ENCODE measurements around the gene PLCD1. TPM values are rescaled to one million over a fixed set of nuclear protein-coding genes. Genes with fewer than 3 reads are reported as not detected.

PLCD1 gene
- total RNA-seq, 1 donor from 2014 or later, result 36.9 TPM

DNA sequence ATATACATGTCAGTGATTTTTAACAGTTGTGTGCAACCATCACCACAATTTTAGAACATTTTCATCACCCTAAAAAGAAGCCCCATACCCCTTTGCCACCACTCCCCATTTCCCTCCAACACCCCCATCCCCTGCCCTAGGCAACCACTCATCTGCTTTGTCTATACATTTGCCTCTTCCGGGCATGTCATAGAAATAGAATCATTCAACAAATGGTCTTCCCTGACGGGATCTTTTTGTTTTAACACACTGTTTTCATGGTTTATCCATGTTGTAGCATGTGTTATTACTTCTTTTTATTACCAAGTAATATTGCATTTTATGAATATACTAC, 34.8 kb downstream of the PLCD1 start:
- no peaks in the 10 kb centered on the region for H3K36me3 Mint-ChIP-seq (ENCODE audit: low read depth)
- DNase-seq (ENCODE audit: low read depth, low spot score), result no peak
- no peaks in the 10 kb centered on the region for H3K9me3 Mint-ChIP-seq
- no peak overlapping the region for H3K27ac Mint-ChIP-seq (ENCODE audit: unreplicated experiment)
- H3K4me1 Mint-ChIP-seq, result peaks cover 41% of the 10 kb centered on the region
- peaks cover 4% of the 10 kb centered on the region for H3K27me3 Mint-ChIP-seq (ENCODE audit: low read depth)
- TF ChIP-seq, protein P1, sequence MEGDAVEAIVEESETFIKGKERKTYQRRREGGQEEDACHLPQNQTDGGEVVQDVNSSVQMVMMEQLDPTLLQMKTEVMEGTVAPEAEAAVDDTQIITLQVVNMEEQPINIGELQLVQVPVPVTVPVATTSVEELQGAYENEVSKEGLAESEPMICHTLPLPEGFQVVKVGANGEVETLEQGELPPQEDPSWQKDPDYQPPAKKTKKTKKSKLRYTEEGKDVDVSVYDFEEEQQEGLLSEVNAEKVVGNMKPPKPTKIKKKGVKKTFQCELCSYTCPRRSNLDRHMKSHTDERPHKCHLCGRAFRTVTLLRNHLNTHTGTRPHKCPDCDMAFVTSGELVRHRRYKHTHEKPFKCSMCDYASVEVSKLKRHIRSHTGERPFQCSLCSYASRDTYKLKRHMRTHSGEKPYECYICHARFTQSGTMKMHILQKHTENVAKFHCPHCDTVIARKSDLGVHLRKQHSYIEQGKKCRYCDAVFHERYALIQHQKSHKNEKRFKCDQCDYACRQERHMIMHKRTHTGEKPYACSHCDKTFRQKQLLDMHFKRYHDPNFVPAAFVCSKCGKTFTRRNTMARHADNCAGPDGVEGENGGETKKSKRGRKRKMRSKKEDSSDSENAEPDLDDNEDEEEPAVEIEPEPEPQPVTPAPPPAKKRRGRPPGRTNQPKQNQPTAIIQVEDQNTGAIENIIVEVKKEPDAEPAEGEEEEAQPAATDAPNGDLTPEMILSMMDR (conservative IDR thresholded peaks at IDR 0.05), result no peak
- H3K4me3 Mint-ChIP-seq, result peak overlapping the region; percentile 88

DNA sequence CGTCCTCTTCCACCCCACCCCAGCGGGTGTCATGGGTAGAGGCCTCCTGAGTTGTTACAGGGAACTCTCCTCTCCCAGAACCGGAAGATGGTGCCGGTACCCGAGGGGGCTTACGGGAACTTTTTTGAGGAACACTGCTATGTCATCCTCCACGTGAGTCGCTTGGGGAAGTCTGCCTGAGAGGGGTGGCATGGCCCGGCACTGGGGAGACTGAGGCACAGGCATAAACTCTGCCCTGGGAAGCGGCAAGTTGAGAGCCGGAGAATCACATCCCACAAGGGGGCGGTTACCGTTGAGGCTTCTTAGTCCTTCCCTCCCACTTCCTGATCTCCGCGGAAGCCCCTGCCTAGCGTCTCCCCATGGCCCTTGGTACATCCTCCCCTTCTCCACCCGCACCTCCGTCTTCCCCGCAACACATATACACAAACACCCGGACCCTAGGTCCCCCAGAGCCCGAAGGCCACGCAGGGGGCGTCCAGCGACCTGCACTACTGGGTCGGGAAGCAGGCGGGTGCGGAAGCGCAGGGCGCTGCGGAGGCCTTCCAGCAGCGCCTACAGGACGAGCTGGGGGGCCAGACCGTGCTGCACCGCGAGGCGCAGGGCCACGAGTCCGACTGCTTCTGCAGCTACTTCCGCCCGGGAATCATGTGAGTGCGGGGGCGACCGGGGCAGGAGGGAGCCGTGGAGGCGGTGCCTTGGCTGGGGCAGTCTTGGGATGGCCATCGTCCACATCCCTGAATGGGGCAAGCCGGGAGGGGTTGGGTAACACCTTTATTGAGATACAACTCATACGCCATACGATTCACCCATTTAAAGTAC, 35.4 kb downstream of the PLCD1 start:
- Mint-ChIP-seq H3K4me3 (peak overlapping the region; percentile 88), H3K27me3 (ENCODE audit: low read depth) (peaks cover 4% of the 10 kb centered on the region), H3K9me3 (no peaks in the 10 kb centered on the region), H3K4me1 (peaks cover 35% of the 10 kb centered on the region), H3K27ac (ENCODE audit: unreplicated experiment) (peak overlapping the region; percentile 43), H3K36me3 (ENCODE audit: low read depth) (no peaks in the 10 kb centered on the region)
- TF ChIP-seq, protein P1 (conservative IDR thresholded peaks at IDR 0.05), result no peak
- DNase-seq (ENCODE audit: low read depth, low spot score), result no peak

DNA sequence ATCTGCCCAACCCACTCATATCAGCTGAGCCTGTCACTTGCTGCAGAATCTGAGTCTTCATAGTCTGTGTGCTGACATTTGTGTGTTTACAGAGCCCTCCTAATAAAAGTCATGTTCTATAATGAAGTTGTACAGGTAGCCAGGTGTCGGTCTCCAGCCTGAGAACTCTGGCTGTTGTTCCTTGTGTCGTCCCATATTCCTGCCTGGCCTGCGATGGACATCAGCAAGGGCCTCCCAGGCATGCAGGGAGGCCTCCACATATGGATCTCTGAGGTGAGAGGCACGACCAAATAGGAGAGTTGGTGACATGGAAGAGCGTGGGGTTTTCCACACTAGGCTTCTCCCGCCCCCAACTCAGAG, 36.0 kb downstream of the PLCD1 start:
- Mint-ChIP-seq H3K36me3 (ENCODE audit: low read depth) (no peaks in the 10 kb centered on the region), H3K4me3 (peak overlapping the region; percentile 88), H3K27ac (ENCODE audit: unreplicated experiment) (no peak overlapping the region), H3K27me3 (ENCODE audit: low read depth) (peaks cover 4% of the 10 kb centered on the region), H3K9me3 (no peaks in the 10 kb centered on the region), H3K4me1 (peaks cover 32% of the 10 kb centered on the region)
- no peak for DNase-seq (ENCODE audit: low read depth, low spot score)
- TF ChIP-seq, protein P1 (conservative IDR thresholded peaks at IDR 0.05), result no peak

DNA sequence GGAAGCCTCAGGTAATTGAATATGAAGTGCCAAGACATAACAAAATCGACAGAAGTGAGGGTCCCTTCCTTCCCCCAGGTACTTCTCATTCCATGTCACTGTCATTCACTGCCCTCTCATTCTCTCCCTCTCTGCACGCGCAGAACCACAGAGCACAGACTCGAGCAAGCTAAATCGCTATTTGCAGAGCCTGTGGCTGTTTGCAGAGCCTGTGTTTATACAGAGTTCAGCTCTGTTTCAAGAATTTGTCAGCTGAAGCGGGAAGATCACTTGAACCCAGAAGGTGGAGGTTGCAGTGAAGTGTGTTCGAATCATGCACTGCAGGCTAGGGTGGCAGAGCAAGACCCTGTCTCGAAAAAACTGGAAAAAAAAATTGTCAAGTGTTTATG, 36.4 kb downstream of the PLCD1 start:
- DNase-seq (ENCODE audit: low read depth, low spot score), result no peak
- H3K36me3 Mint-ChIP-seq (ENCODE audit: low read depth), result no peaks in the 10 kb centered on the region

DNA sequence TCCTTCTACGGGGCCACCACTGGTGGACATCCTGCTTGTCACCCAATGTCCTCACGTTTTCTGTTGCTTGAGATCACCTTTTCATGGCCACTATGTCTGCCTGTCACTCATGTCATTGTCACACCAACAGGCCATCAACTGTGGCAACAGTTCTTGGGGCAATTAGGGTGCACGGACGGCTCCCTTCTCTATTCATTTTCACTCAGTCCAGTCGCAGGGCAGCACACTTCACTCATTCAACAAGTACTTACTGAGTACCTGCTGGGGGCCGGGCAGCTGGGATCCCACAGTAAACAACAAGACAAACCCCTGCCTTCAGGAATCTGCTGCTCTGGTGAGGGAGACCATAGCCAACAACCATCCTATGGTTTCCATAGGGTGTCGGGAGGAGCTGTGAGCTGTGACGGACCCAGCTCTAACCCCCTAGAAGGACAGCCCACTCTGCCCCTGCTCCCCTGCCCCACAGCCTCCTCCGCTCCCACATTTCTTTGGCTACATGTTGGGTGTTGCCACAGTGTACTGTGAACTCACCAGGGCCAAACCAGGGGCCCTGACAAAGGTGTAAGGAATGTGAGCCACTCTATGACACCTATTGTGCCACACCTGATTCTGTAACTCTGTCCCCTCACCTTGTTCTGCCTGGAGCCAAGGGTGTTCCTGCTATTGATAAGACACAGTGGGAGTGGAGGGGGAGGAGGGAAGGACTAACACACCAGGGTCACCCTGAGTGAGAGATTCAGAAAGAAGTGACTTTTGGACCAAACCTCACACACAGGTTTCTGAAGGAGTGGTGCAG, 37.0 kb downstream of the PLCD1 start:
- H3K36me3 Mint-ChIP-seq (ENCODE audit: low read depth), result no peaks in the 10 kb centered on the region
- TF ChIP-seq, protein P1 (conservative IDR thresholded peaks at IDR 0.05), result no peak
- H3K4me1 Mint-ChIP-seq, result peaks cover 29% of the 10 kb centered on the region
- H3K27ac Mint-ChIP-seq (ENCODE audit: unreplicated experiment), result no peak overlapping the region
- DNase-seq (ENCODE audit: low read depth, low spot score), result no peak
- no peak overlapping the region for H3K4me3 Mint-ChIP-seq
- no peaks in the 10 kb centered on the region for H3K9me3 Mint-ChIP-seq
- peaks cover 4% of the 10 kb centered on the region for H3K27me3 Mint-ChIP-seq (ENCODE audit: low read depth)

More for the DNA sequence above, 36.4 kb downstream of the PLCD1 start:
- H3K27me3 Mint-ChIP-seq (ENCODE audit: low read depth), result peaks cover 4% of the 10 kb centered on the region
- no peak overlapping the region for H3K27ac Mint-ChIP-seq (ENCODE audit: unreplicated experiment)
- no peaks in the 10 kb centered on the region for H3K9me3 Mint-ChIP-seq
- H3K4me3 Mint-ChIP-seq, result no peak overlapping the region
- TF ChIP-seq, protein P1 (conservative IDR thresholded peaks at IDR 0.05), result no peak
- H3K4me1 Mint-ChIP-seq, result peaks cover 29% of the 10 kb centered on the region

Measured in neural crest cell (in vitro differentiated cells).